Measurements from ENCODE around the gene MLH1.
"Not testable (repeated sequence)": the region's sequence is repeated elsewhere in the genome, so short reads cannot be mapped to it uniquely, and the experiment has no call there.

The MLH1 gene

GRCh38 chr3:36993326-36994283, at the start of gene MLH1:
TSS of gene MLH1 (plus strand) at chr3:36993518. CDS start at chr3:36993548, 30 bp downstream.
- DNase-seq: no peak

- DNase-seq: no peak
These were observed 49.7 kb upstream of the MLH1 start for GRCh38 chr3:36943601-36944000.

DNA sequence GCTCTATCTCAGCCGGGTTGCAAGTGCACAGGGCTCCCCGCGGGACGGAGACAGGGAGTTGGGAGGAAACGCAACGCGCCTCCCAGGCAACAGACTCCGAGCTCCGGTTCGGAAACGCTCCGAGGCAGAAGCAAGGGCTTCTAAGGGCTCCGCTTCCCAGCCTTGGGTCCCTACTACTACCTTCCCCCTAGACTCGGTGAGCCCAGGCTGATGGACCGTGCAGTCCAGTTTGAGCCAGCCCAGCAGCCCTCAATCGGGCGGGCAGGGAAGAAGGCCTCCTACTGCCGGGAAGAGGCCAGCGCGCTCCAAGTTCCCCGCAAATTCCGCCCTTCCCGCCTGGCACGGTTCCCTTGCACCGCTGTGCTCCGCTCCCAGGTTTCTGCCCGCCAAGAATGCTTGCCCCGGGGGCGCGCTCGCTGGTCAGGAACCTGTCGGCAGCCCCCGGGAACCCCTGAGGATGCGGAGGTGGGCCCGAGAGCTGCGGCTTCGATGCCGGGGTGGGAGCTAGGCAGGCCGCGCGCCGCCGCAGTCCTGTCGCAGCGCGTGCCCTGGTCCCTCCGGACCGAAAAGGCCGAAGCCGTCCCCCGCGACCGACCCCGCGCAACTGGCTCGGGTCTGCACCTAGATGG, 49.2 kb upstream of the MLH1 start:
- DNase-seq: peak in 52 of 58 donors; percentile 11 to 78 (median 39)

- DNase-seq: peak in 52 of 58 donors; percentile 5 to 71 (median 36)
These were observed 48.6 kb upstream of the MLH1 start, which contains the start of gene TRANK1 for GRCh38 chr3:36944641-36945270. TSS of gene TRANK1 (minus strand) at chr3:36945054. CDS start at chr3:36944809, 245 bp downstream.

DNA sequence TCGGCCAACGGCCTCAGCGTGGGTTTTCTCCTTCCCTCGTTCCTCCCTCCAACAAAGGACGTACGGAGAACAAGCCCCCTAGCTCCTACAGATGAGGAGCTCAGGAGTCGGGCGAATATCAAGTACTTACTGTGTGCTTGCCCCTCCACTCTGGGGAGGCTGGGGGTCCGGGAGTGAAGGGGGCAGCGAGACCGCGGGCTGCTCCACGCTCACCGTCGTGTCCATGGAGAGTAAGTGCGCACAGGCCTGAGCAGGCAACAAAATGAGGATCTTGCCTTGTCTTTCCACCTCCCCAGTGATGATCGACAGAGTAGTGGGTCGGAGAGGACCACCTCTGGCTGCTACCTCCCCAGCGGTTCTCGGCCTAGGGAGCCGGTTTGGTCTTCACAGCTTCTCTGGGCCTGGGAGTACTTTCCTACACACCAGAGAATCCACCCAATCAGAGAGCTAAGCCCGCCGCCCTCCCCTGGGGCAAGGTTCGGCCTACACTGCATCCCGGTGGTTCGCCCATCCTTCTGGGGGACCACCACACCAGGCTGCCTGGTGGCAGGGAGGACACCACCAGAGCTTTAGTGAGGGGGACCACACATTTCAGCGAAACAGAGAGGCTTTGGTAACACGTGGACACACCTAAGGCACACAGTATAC, 47.9 kb upstream of the MLH1 start:
- no peak for DNase-seq

GRCh38 chr3:36947814-36948213, 45.5 kb upstream of the MLH1 start:
- DNase-seq: not testable (repeated sequence)

- DNase-seq: no peak
These were observed 38.7 kb upstream of the MLH1 start for GRCh38 chr3:36954452-36955134.

- no peak for DNase-seq
These were observed 37.2 kb upstream of the MLH1 start for GRCh38 chr3:36956155-36956554.

DNA sequence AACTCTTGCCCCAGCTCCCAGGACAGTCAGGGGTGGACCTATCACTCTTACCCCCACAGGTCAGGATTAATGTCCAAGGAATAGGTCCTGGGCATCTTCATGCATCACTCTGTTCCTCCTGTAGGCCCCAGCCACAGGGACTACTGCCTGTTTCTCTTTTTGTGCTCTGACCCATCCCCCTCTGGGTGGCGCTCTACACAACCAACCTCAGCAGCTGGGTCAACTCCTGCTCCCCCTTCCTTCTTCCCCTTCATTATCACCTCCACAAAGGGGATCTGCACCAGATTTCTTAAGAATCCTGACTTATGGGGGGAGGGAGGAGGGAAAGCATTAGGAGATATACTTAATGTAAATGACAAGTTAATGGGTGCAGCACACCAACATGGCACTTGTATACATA, 36.3 kb upstream of the MLH1 start:
- no peak for DNase-seq

- DNase-seq: no peak
These were observed 35.2 kb upstream of the MLH1 start for GRCh38 chr3:36957862-36958686.

DNA sequence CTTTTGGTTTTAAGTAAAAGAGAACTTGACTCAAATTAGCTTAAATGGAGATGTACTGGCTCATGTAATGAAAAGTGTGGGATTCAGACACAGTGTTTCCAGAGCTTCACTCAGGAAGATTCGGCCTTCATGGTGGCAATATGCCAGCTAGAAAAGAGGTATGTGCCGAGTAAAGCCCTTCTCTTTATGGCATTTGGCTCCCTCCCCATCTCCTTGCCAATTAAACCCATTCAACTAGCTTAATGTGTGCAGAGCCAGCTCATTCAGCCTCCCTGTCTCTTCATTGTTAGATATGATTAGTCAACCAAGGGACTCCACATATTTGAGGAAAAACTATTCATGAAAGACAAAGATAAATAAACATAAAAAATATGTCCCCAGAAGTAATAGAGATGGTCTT, 33.5 kb upstream of the MLH1 start:
- peak in 1 of 58 donors; percentile 5 for DNase-seq

DNA sequence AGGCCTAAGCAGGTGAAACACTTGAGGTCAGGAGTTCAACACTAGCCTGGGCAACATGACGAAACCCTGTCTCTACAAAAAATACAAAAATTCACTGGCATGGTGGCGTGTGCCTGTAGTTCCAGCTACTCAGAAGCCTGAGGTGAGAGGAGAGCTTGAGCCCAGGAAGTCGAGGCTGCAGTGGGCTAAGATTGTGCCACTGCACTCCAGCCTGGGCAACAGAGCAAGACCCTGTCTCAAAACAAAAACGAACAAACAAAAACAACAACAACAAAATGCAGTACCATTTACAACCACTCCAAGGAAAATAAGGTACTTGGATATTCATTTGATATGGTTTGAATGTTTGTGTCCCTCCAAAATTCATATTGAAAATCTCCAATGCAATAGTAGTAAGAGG, 32.8 kb upstream of the MLH1 start:
- DNase-seq: no peak

GRCh38 chr3:36963008-36963407, 30.3 kb upstream of the MLH1 start:
- not testable (repeated sequence) for DNase-seq

GRCh38 chr3:36964331-36964730, 29.0 kb upstream of the MLH1 start:
- DNase-seq: no peak

- DNase-seq: no peak
These were observed 28.5 kb upstream of the MLH1 start for GRCh38 chr3:36964817-36965216.

DNA sequence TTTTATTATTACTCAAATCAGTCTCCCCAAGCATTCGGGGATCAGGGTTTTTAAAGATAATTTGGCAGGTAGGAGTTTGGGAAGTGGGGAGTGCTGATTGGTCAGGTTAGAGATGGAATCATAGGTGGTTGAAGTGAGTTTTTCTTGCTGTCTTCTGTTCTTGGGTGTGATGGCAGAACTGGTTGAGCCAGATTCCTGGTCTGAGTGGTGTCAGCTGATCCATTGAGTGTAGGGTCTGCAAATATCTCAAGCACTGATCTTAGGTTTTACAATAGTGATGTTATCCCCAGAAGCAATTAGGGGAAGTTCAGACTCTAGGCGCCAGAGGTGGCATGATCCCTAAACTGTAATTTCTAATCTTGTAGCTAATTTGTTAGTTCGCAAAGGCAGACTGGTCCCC, 27.9 kb upstream of the MLH1 start:
- DNase-seq: no peak

GRCh38 chr3:36969085-36969484, 24.2 kb upstream of the MLH1 start:
- DNase-seq: no peak

GRCh38 chr3:36969540-36970432, 23.5 kb upstream of the MLH1 start:
- peak in 16 of 58 donors; percentile 1 to 18 (median 6) for DNase-seq

GRCh38 chr3:36972163-36972562, 21.2 kb upstream of the MLH1 start:
- DNase-seq: no peak

Measured in anterior cingulate cortex (tissue), 58 donors.